Smooth muscle cell of the brain vasculature (primary cell): ENCODE measurements around the gene PPM1F.

Experiments used
- DNase-seq: peaks from one replicate; pipeline ENCODE4 v3.0.0-alpha.2; 2012; ENCODE audit warnings: low read depth, low spot score

PPM1F gene

DNA sequence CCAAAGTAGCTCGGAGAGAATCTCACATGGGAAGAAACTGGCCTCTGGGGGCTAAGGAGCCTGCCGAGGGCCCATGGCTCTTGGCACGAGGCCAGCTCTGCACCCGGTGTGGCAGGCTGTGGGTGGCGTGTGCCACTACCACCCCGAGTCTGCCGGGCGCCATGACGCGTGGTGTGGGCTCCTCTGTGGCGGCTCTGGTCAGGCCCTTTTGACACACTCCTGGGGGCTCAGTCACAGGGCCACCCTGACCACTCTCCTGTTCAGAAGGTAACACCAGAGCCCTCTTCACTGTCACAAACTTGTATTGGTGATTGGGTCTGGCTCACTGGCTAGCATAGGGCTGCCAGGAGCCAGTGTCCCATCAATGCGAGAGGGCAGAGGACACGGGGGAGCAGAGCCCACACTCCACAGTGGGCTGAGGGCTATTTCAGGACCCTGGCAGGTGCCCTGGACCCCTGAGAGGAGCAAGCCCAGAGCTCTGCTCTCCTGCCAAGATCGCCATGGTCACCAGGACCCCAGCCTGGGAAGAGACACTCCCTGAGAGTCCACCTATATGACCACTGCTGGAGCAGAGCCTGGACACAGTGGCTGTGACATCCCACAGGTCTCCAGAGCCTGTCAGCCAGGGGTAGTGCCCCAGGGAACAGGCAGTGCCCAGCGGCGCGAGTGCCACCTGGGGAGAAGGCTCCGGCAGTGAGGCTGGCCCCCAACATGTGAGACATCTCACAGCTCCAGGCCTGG, 8.6 kb upstream of the PPM1F start:
- DNase-seq = no peak

DNA sequence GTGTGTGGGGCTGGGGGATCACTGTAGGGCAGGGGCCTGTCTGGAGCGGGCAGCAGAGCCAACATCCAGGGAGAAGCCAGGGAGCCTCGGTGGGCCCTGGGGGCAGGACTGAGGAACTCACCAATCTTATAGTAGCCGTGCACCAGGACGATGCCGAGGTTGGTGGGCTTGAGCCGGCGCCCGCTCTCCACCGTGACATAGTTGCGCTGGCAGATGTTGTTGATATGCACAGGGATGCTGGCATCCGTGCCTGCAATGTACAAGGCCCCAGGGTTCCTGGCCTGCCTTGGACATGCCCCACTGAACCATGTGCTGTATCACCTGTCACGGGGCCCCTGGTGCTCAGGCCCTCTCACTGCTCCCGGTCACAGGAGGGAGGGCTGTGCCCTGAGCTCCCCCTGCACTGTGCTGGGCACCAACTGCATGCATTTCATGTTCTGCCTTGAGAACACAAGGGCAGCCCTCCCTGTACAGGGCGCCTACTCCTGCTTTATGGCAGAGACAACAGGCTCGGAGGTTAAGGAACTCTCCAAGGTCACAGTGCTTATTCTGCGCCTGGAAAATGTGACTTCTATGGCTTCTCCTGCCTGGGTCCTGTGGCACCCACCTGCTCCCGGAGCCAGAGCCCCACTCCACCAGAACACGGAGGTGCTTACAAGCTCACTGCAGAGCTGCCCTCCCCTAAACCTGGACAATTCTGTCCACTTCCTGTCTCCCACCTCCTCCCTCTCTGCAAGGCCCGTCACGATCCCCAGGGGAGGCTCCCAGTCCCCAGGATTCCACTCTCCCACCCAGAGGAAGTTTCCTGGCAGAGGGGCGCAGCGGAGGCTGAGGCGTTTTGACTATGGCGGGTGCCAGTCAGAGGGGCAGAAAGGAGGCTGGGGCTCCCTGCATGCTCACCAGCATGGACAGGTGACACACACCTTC, 7.8 kb upstream of the PPM1F start:
- DNase-seq = no peak

DNA sequence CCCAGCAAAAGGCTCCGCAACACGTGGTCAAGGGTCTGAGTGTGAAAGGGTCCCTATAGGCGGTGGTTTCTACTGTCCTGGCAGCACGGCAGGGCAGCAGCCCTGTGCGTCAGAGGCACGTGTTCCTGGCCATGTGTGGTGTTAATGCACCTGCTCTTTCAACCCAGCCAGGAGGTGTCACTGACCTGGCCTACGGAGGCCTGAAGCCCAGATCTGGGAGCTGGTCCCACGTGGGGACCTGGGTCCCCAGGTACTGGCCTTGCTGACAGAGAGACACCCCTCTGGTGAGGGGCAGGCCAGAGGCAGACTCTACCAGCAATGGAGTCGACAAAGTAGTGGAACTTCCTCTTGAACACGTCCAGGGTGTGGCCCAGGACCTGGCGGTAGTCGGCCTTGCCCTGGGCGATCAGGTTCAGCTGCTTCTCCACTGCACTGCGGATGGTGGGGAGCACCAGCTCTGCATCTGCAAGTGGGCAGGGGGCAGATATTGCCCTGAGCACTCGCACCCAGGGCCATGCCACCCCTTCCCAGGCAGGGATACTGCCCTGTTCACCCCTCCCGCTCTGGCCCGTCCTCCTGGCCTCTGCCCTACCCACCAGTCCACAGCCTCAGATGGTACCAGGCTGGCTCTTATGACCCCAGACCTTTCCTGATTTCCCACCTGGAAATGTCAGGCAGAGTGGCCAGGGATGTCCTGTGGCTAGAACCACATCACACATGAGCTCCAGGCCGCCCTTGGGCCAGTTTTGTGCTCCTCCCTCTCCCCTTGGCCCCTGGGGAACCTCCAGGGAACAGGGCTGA, 6.8 kb upstream of the PPM1F start:
- no peak for DNase-seq

DNA sequence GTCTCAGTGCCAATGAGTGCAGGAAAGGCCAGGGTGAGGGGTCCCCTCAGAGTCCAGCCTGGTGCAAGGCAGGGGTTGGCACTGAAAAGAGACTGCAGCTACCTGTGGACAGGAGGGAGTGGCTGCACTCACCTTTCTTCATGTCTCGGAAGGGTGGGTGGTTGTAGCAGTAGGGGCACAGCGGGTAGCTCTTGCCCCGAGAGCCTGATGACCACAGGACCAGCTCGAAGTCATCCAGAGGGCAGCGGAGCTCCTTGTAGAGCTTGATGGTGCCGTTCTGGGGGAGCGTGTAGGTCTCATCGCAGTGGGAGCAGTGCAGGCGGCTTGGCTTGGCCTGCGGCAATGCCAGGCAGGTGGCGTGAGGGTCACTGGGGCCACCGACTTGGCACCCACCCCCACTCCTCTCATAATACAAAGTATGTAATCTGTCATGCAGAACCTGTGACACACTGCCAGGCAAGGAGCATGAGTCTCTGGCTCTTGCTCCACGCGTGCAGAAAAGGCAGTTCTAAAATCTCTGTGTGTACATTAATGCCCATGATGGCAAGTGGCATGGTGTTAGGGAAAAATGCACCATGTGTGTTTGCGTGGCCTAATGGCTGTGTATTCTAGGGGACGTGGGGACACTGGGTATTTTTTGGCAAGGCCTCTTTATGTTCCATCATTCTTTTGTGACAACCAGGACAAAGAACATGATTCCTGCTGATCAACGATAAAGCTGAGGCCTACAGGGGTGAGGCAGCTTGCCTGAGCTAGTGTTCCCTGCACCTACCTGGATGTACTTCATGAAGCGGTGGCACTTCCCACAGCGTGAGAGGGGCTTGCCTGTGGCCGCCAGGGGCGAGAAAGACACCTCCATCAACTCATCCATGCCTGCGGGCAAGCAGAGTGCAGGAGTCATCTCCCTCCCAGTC, 6.0 kb upstream of the PPM1F start:
- DNase-seq = no peak

DNA sequence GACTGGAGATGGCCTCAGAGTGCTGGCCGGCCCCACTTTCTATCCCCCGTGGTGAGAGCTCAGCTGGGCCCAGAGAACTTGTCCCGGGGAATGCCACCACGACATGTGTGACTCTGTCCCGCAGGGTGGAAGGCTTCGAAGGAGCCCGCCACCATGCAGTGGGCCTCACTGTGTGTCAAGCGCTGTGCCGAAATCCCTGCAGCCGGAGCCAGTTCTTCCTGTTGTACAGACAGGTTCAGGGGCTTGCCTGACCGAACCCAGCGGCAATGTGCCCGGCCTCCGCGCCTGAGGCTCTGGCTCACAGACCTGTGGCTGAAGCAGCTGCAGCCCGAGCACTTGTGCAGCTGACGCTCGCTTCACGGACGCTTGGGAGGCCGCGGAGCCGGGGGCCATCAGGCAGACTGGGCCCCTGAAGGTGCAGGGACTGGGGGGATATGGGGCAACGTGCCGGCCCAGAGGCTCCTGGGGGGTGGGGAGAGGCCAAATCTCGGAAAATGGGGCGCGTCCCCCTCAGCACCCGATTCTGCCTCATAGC, 650 bp downstream of the PPM1F start:
- no peak for DNase-seq

DNA sequence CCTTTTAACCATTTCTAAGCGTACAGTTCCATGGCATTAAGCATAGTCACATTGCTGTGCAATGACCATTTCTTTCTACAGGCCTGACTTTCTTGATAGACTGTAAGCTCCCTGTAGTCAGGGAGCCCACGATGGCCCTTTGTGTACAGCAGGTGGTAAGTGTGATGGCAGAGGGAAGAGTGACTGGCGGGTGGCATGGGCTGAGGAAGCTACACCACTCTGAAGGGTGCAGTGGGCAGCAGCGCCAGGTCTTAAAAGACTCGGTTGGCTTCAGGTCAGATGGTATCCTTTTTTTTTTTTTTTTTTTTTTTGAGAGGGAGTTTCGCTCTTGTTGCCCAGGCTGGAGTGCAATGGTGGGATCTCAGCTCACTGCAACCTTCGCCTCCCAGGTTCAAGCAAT, 1.6 kb downstream of the PPM1F start:
- no peak for DNase-seq

DNA sequence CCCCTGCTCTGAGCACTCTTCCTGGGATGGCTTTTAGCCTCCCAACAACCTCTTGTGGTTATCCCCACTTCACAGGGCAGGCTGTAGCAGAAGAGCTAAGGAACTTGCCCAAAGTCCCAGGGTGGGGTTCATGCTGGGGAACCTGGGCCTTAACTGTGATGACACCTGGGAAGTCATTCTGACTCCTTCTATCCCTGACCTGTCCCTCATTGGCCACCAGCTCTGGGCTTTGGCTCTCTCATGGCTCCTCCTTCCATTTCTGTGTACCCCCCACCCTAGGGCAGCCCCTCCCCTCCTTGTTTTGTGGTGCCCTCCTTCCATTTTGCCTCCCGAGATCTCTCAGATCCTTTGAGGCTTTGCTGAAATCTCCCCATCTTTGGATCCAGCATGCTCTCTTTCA, 2.7 kb downstream of the PPM1F start:
- no peak for DNase-seq

- DNase-seq = no peak
Observed at GRCh38 chr22:21949569-21949918, 3.1 kb downstream of the PPM1F start.

GRCh38 chr22:21948824-21949568, 3.7 kb downstream of the PPM1F start:
- no peak for DNase-seq

- no peak for DNase-seq
Observed at GRCh38 chr22:21948390-21948789, 4.3 kb downstream of the PPM1F start.

- DNase-seq = no peak
Observed at GRCh38 chr22:21947040-21948014, 5.3 kb downstream of the PPM1F start.

DNA sequence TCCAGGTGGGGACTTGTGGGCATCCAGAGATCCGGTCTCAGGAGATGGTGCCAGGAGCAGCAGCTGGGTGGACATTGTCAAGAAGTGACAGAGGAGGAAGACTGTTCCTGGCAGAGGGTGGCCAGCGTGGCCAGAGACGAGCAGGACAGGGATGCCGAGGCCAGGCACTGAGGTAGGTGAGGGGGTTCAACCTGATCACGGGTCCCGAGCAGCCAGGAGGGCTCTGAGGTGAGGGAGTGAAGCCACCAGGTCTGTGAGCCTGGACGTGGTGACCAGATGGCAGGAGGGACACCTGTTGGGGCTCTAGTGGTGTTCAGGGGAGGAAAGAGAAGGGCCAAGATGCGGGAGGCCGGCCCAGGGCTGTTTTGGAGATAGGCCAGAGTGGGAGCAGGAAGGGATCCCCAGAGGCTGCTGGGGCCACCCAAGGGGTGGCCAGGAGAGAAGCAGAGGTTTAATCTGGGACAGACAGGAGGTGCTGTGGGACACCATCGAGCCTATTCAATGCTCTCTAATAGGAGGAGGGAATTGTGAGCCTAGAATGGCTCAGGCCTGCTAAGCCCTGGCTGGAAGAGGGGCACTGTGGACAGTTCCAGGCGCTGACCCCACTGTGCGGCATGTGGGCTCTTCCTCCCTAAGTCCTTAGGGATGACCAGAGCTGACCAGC, 6.3 kb downstream of the PPM1F start:
- DNase-seq = no peak

GRCh38 chr22:21945453-21946261, 7.0 kb downstream of the PPM1F start:
- no peak for DNase-seq

- no peak for DNase-seq
Observed at GRCh38 chr22:21944871-21945270, 7.8 kb downstream of the PPM1F start.

DNA sequence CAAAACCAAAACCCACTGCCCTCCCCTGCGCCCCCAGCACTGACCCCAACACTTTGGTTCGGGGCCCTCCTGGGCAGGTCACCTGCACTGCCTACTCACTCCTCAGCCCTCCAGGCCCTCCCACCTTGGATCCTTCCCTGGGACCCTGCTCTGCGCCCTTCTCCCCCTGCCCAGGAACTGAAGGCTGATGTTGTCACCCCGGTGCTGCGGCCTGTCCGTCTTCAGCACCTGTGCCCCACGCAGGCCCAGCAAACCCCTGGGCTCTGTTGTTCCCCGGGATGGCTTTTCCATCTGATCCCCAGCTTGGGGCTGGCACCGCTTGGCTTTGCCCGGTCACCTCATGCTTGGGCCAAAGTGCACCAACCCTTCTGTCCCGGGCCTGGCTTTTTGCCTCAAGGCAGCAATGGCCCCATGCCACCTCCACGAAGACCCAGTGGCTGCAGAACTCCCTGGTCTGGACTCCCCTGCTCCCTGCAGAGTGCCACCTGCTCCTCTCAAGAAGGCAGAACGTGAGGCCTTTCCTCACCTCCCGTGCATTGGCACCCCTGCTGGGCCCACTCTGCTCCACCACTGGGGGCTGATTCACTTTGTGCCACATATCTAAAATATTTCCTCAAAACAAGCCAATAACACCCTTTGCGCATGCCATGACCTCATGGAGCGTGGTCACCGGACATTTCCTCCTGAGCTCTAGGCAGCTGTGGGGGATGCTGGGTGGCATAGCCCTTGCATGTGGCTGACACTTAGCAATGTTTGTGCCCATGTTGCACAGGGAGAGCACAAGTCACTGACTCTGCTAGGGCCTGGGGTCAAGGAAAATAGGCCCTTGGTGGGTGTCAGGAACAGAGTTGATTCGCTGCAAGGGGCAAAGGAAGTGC, 8.8 kb downstream of the PPM1F start:
- DNase-seq = no peak
